ENCODE results near the gene RCE1.

Gene RCE1

GRCh38 chr11:66862559-66863037 is 19.4 kb downstream of the RCE1 start:
- no peak for TF ChIP-seq ZNF155 (tag by site-specific recombination; IDR thresholded peaks at IDR 0.05)
- no peak for TF ChIP-seq PATZ1 (tag by site-specific recombination; IDR thresholded peaks at IDR 0.05)
- TF ChIP-seq ZNF785 (tag by site-specific recombination; IDR thresholded peaks at IDR 0.05): no peak
- no peak for TF ChIP-seq ZNF146 (tag by site-specific recombination; IDR thresholded peaks at IDR 0.05)
- no peak for TF ChIP-seq YY1 (tag by site-specific recombination; IDR thresholded peaks at IDR 0.05)
- no peak for TF ChIP-seq ZNF239 (tag by site-specific recombination; IDR thresholded peaks at IDR 0.05)
- no peak for TF ChIP-seq ZNF639 (tag by site-specific recombination; IDR thresholded peaks at IDR 0.05)
- TF ChIP-seq ZNF184 (tag by site-specific recombination; IDR thresholded peaks at IDR 0.05): no peak
- no peak for TF ChIP-seq ZBTB20 (tag by site-specific recombination; IDR thresholded peaks at IDR 0.05)
- no peak for TF ChIP-seq ZNF324 (tag by site-specific recombination; IDR thresholded peaks at IDR 0.05)
- TF ChIP-seq SP7 (tag by site-specific recombination; IDR thresholded peaks at IDR 0.05): no peak
- no peak for TF ChIP-seq ZNF302 (tag by site-specific recombination; IDR thresholded peaks at IDR 0.05; ENCODE audit: low read depth)
- no peak for TF ChIP-seq ZNF404 (tag by site-specific recombination; IDR thresholded peaks at IDR 0.05)
- no peak for TF ChIP-seq ZNF266 (tag by site-specific recombination; IDR thresholded peaks at IDR 0.05; ENCODE audit: low read depth)
- TF ChIP-seq ZXDB (tag by site-specific recombination; IDR thresholded peaks at IDR 0.05): no peak
- TF ChIP-seq AEBP2 (tag by site-specific recombination; IDR thresholded peaks at IDR 0.05; ENCODE audit: borderline replicate concordance): no peak
- TF ChIP-seq ZSCAN16 (tag by site-specific recombination; IDR thresholded peaks at IDR 0.05): no peak
- no peak for TF ChIP-seq ZNF138 (tag by site-specific recombination; IDR thresholded peaks at IDR 0.05; ENCODE audit: borderline replicate concordance)
- no peak for TF ChIP-seq ZFHX2 (tag by site-specific recombination; conservative IDR thresholded peaks at IDR 0.05)
- no peak for TF ChIP-seq ZNF624 (tag by site-specific recombination; IDR thresholded peaks at IDR 0.05)
- peaks cover 0 to 19% of the 10 kb centered on the region in 2 experiments; a peak in 1 of 3 replicates for H3K36me3 ChIP-seq (ENCODE audit: control insufficient read depth in 2 of 2, insufficient read depth in 1 of 2, low read length in 2 of 2)
- H3K9me3 ChIP-seq (ENCODE audit: control insufficient read depth, insufficient read depth, low read depth, low read length): no peaks in the 10 kb centered on the region
- ChIA-PET CTCF (no interaction called here), POLR2A (no interaction called here)
- H3K4me1 ChIP-seq (ENCODE audit: control insufficient read depth, insufficient read depth, low read length): no peaks in the 10 kb centered on the region
- H3K27ac ChIP-seq (ENCODE audit: extremely low read depth, low read depth, low read length): no peak overlapping the region
- no peak overlapping the region for H3K4me3 ChIP-seq (ENCODE audit: low read depth, low read length)

- CTCF ChIA-PET: interaction anchor here (0.6 kb wide), 2 partner anchors 35 to 166 kb away, joined by 3 to 5 read pairs; no protein-coding TSS in a partner anchor
- peaks cover 0 to 14% of the 10 kb centered on the region in 2 experiments; a peak in 1 of 3 replicates for H3K36me3 ChIP-seq (ENCODE audit: control insufficient read depth in 2 of 2, insufficient read depth in 1 of 2, low read length in 2 of 2)
- POLR2A ChIA-PET: no interaction called here
These were observed 20.3 kb downstream of the RCE1 start for GRCh38 chr11:66863428-66864125.

More at GRCh38 chr11:66863428-66864125, 20.3 kb downstream of the RCE1 start:
- Histone ChIP-seq H3K4me1 (ENCODE audit: control insufficient read depth, insufficient read depth, low read length) (no peaks in the 10 kb centered on the region), H3K4me3 (ENCODE audit: low read depth, low read length) (no peak overlapping the region), H3K27ac (ENCODE audit: extremely low read depth, low read depth, low read length) (no peak overlapping the region), H3K9me3 (ENCODE audit: control insufficient read depth, insufficient read depth, low read depth, low read length) (no peaks in the 10 kb centered on the region)
- no peak for TF ChIP-seq OSR2 (tag by site-specific recombination; IDR thresholded peaks at IDR 0.05)
- TF ChIP-seq ZNF449 (tag by site-specific recombination; IDR thresholded peaks at IDR 0.05): no peak
- TF ChIP-seq ZSCAN30 (tag by site-specific recombination; IDR thresholded peaks at IDR 0.05): no peak
- no peak for TF ChIP-seq ZNF544 (tag by site-specific recombination; IDR thresholded peaks at IDR 0.05)
- no peak for TF ChIP-seq KLF16 (tag by site-specific recombination; IDR thresholded peaks at IDR 0.05)
- TF ChIP-seq ZNF561 (tag by site-specific recombination; IDR thresholded peaks at IDR 0.05; ENCODE audit: borderline replicate concordance): no peak
- no peak for TF ChIP-seq ZNF23 (tag by site-specific recombination; IDR thresholded peaks at IDR 0.05; ENCODE audit: borderline replicate concordance)
- no peak for TF ChIP-seq REPIN1 (tag by site-specific recombination; IDR thresholded peaks at IDR 0.05; ENCODE audit: low read depth)
